H9 (cell line): ENCODE measurements around the gene PAXX. TPM values are rescaled to one million over a fixed set of nuclear protein-coding genes. Genes with fewer than 3 reads are reported as not detected.

Experiments used
- DNase-seq: peaks from one replicate; pipeline ENCODE4 v3.0.0-alpha.2; 2017
- H2AFZ ChIP-seq: one replicate; pipeline ENCODE4 v1.6.1; 2013; ENCODE audit warnings: mild to moderate bottlenecking, low read length, control low read depth, moderate library complexity
- H2AK5ac ChIP-seq: 2 replicates; pipeline ENCODE4 v1.6.1; 2013; ENCODE audit warnings: low read length, control low read depth, mixed read lengths; ENCODE audit not compliant: insufficient read length
- H2BK120ac ChIP-seq: one replicate; pipeline ENCODE4 v1.6.1; 2013; ENCODE audit warnings: low read depth, mild to moderate bottlenecking, low read length, control low read depth, inconsistent platforms; ENCODE audit not compliant: poor library complexity, severe bottlenecking
- H2BK12ac ChIP-seq: 2 replicates; pipeline ENCODE4 v1.6.1; 2013; ENCODE audit warnings: low read length, control low read depth, mixed read lengths, low read depth; ENCODE audit not compliant: insufficient read length
- H2BK15ac ChIP-seq: 2 replicates; pipeline ENCODE4 v1.6.1; 2013; ENCODE audit warnings: low read depth, low read length, control low read depth
- H2BK20ac ChIP-seq: one replicate; pipeline ENCODE4 v1.6.1; 2013; ENCODE audit warnings: low read depth, mild to moderate bottlenecking, low read length, control low read depth, inconsistent platforms; ENCODE audit not compliant: poor library complexity, severe bottlenecking
- H2BK5ac ChIP-seq: 2 replicates; pipeline ENCODE4 v1.6.1; 2013; ENCODE audit warnings: low read length, control low read depth, mixed read lengths; ENCODE audit not compliant: insufficient read length
- H3K14ac ChIP-seq: 2 replicates; pipeline ENCODE4 v1.6.1; 2013; ENCODE audit warnings: low read length, control low read depth; ENCODE audit not compliant: insufficient read depth
- H3K18ac ChIP-seq: 2 replicates; pipeline ENCODE4 v1.6.1; 2013; ENCODE audit warnings: low read depth, mild to moderate bottlenecking, mixed read lengths, low read length, control low read depth; ENCODE audit not compliant: insufficient read length
- H3K23ac ChIP-seq: 2 replicates; pipeline ENCODE4 v1.6.1; 2013; ENCODE audit warnings: low read length, control low read depth, mixed read lengths, low read depth; ENCODE audit not compliant: insufficient read length
- H3K23me2 ChIP-seq: 2 replicates; pipeline ENCODE4 v1.6.1; 2013; ENCODE audit warnings: low read depth, mild to moderate bottlenecking, mixed read lengths, low read length, control low read depth; ENCODE audit not compliant: insufficient read length, poor library complexity, severe bottlenecking
- H3K27ac ChIP-seq: 2 replicates; pipeline ENCODE4 v1.5.1; 2013; ENCODE audit warnings: low read length, control low read depth, mixed read lengths, low read depth; ENCODE audit not compliant: insufficient read length
- H3K27me3 ChIP-seq: 2 replicates; pipeline ENCODE4 v1.6.1; 2013; ENCODE audit warnings: low read length, control low read depth, inconsistent platforms; ENCODE audit not compliant: insufficient read depth
- H3K4ac ChIP-seq: 2 replicates; pipeline ENCODE4 v1.6.1; 2013; ENCODE audit warnings: low read depth, mild to moderate bottlenecking, control low read depth, inconsistent platforms, low read length, moderate library complexity
- H3K4me1 ChIP-seq: 2 replicates; pipeline ENCODE4 v1.6.1; 2013; ENCODE audit warnings: low read length, control low read depth, inconsistent platforms; ENCODE audit not compliant: insufficient read depth
- H3K4me2 ChIP-seq: 2 replicates; pipeline ENCODE4 v1.6.1; 2013; ENCODE audit warnings: low read length, control low read depth, mixed read lengths; ENCODE audit not compliant: insufficient read length, insufficient read depth
- H3K56ac ChIP-seq: 2 replicates; pipeline ENCODE4 v1.6.1; 2013; ENCODE audit warnings: low read depth, mild to moderate bottlenecking, mixed read lengths, low read length, control low read depth; ENCODE audit not compliant: insufficient read length
- H3K79me1 ChIP-seq: 2 replicates; pipeline ENCODE4 v1.6.1; 2013; ENCODE audit warnings: low read depth, mild to moderate bottlenecking, moderate library complexity, low read length, control low read depth, inconsistent platforms; ENCODE audit not compliant: insufficient read depth, poor library complexity, severe bottlenecking
- H3K79me2 ChIP-seq: 2 replicates; pipeline ENCODE4 v1.6.1; 2013; ENCODE audit warnings: low read length, control low read depth, inconsistent platforms; ENCODE audit not compliant: insufficient read depth
- H3K9ac ChIP-seq: 2 replicates; pipeline ENCODE4 v1.6.1; 2013; ENCODE audit warnings: low read length, control low read depth, mixed read lengths; ENCODE audit not compliant: insufficient read length; ENCODE audit errors: extremely low read depth
- H3K9me3 ChIP-seq: one replicate; pipeline ENCODE4 v1.6.1; 2013; ENCODE audit warnings: low read depth, low read length, inconsistent platforms; ENCODE audit not compliant: control insufficient read depth
- H3T11ph ChIP-seq: one replicate; pipeline ENCODE4 v1.6.1; 2013; ENCODE audit warnings: mild to moderate bottlenecking, low read length, control low read depth, inconsistent platforms
- H4K20me1 ChIP-seq: one replicate; pipeline ENCODE4 v1.6.1; 2013; ENCODE audit not compliant: control insufficient read depth, insufficient read length, insufficient read depth
- H4K5ac ChIP-seq: 2 replicates; pipeline ENCODE4 v1.6.1; 2013; ENCODE audit warnings: low read depth, mild to moderate bottlenecking, mixed read lengths, low read length, control low read depth; ENCODE audit not compliant: insufficient read length
- H4K8ac ChIP-seq: replicated peaks from 2 replicates; pipeline ENCODE4 v1.6.1; 2013; ENCODE audit warnings: low read length, control low read depth, mixed read lengths, low read depth; ENCODE audit not compliant: insufficient read length
- H4K91ac ChIP-seq: 2 replicates; pipeline ENCODE4 v1.6.1; 2013; ENCODE audit warnings: low read depth, mild to moderate bottlenecking, moderate library complexity, mixed read lengths, low read length, control low read depth; ENCODE audit not compliant: insufficient read length
- H3K27ac Mint-ChIP-seq, 3 experiments: 2 replicates in 2 of 3; 3 replicates in 1 of 3; pipeline ENCODE4 v1.8.0; 2020 to 2021; ENCODE audit warnings: mixed read lengths in 3 of 3, mild to moderate bottlenecking in 1 of 3, moderate library complexity in 1 of 3
- H3K27me3 Mint-ChIP-seq: 2 replicates; pipeline ENCODE4 v1.8.0; 2021; ENCODE audit warnings: low read depth, mild to moderate bottlenecking, moderate library complexity, mixed read lengths
- H3K36me3 Mint-ChIP-seq, 3 experiments: 2 replicates in 2 of 3; 3 replicates in 1 of 3; pipeline ENCODE4 v1.8.0; 2020 to 2021; ENCODE audit warnings: low read depth in 3 of 3, mixed read lengths in 3 of 3; ENCODE audit not compliant: insufficient read depth in 1 of 3
- H3K4me1 Mint-ChIP-seq, 2 experiments: 2 replicates each; pipeline ENCODE4 v1.8.0; 2020; ENCODE audit warnings: mixed read lengths in 2 of 2
- H3K4me3 Mint-ChIP-seq, 2 experiments: 2 replicates in 1 of 2; 3 replicates in 1 of 2; pipeline ENCODE4 v1.8.0; 2020 to 2021; ENCODE audit warnings: mild to moderate bottlenecking in 2 of 2, mixed read lengths in 2 of 2, moderate library complexity in 1 of 2
- H3K9me3 Mint-ChIP-seq, 2 experiments: 2 replicates in 1 of 2; 3 replicates in 1 of 2; pipeline ENCODE4 v1.8.0; 2020; ENCODE audit warnings: mild to moderate bottlenecking in 2 of 2, mixed read lengths in 2 of 2, moderate library complexity in 1 of 2
- CTCF ChIP-seq: fragments of 200-600 bp; sonication (generic); conservative IDR thresholded peaks from 3 replicates; pipeline ENCODE4 v1.8.0; 2021; ENCODE audit warnings: antibody characterized with exemption, mild to moderate bottlenecking
- WGBS: extraction: QIAGEN DNeasy Blood & Tissue Kit; methylation state at CpG from one replicate; pipeline ENCODE4 v1.1.7; 2013; ENCODE audit warnings: missing lambda C conversion rate, low lambda C conversion rate, mixed read lengths; ENCODE audit not compliant: insufficient read length; ENCODE audit errors: extremely low coverage; 5-methylcytosine and 5-hydroxymethylcytosine counted together
- total RNA-seq: library from RNA; stranded (reverse); gene quantifications from 2 replicates; pipeline ENCODE4 v1.2.1, GENCODE V29; 2021

Gene PAXX
- total RNA-seq, 1 experiment from 2014 or later: 51.2 TPM

GRCh38 chr9:136973618-136974617, 18.3 kb upstream of the PAXX start:
- H4K5ac ChIP-seq: no peak overlapping the region
- Mint-ChIP-seq H3K27me3 (peaks cover 6% of the 10 kb centered on the region), H3K9me3 (no peaks in the 10 kb centered on the region), H3K4me3 (no peak overlapping the region), H3K4me1 (peaks cover 2 to 8% of the 10 kb centered on the region in 2 experiments), H3K36me3 (no peaks in the 10 kb centered on the region), H3K27ac (no peak overlapping the region)
- H3K9me3 ChIP-seq: no peaks in the 10 kb centered on the region
- no peak overlapping the region for H2BK12ac ChIP-seq
- H2AK5ac ChIP-seq: no peak overlapping the region
- H3T11ph ChIP-seq: no peak overlapping the region
- no peaks in the 10 kb centered on the region for H3K27me3 ChIP-seq
- no peak overlapping the region for H2BK120ac ChIP-seq
- no peaks in the 10 kb centered on the region for H3K79me1 ChIP-seq
- H3K4ac ChIP-seq: no peak overlapping the region
- H3K27ac ChIP-seq: no peak overlapping the region
- no peak overlapping the region for H3K18ac ChIP-seq
- DNase-seq: no peak
- no peak overlapping the region for H2BK20ac ChIP-seq
- H3K4me2 ChIP-seq: no peak overlapping the region
- no peak overlapping the region for H4K91ac ChIP-seq
- H4K8ac ChIP-seq: no peak overlapping the region
- H3K9ac ChIP-seq: no peak overlapping the region
- H2BK15ac ChIP-seq: no peak overlapping the region
- no peaks in the 10 kb centered on the region for H4K20me1 ChIP-seq
- H3K23ac ChIP-seq: no peak overlapping the region
- no peak for TF ChIP-seq CTCF
- no peak overlapping the region for H2BK5ac ChIP-seq
- peaks cover 9% of the 10 kb centered on the region for H3K23me2 ChIP-seq
- H2AFZ ChIP-seq: no peak overlapping the region
- WGBS: no CpG with 5 or more reads among the region's 29 CpGs
- no peaks in the 10 kb centered on the region for H3K79me2 ChIP-seq
- no peak overlapping the region for H3K56ac ChIP-seq
- H3K4me1 ChIP-seq: no peaks in the 10 kb centered on the region; the same call in 1 of the 2 replicates
- no peak overlapping the region; the same call in 1 of the 2 replicates for H3K14ac ChIP-seq
